Heart left ventricle (tissue), 13 donors: Measurements from ENCODE around the gene MOXD1.

ENCODE experiments used
- POLR2A ChIP-seq, 2 donors: fragments of 450-650 bp; IDR thresholded peaks; one replicate each; pipeline ENCODE4 v1.6.1; 2017; ENCODE audit warnings: antibody characterized with exemption in 2 of 2, mild to moderate bottlenecking in 2 of 2, moderate library complexity in 2 of 2
- TF ChIP-seq, protein P1 (sequence below), 12 donors: fragments of 200-600 bp; sonication (generic) in 4 of 12; IDR thresholded peaks; one replicate each; pipeline versions ENCODE4 v1.5.0 to v1.8.0; 2018 to 2022; ENCODE audit warnings: antibody characterized with exemption in 12 of 12, mild to moderate bottlenecking in 5 of 12
- donor health status: ischemic (EF 13 %, LVEDD 7.1; RV severe dilation, severe dysfunction).
- donor health status: DM: no; HTN: yes; CAD: no.
- donor health status: DM: no; HTN: no; CAD: no.
- donor health status: ischemic (EF 25% LVEDD 6.9; RV normal size, moderate dysfunction).
- donor health status: ischemic (EF 25% LVEDD 5.7; RV mildly dilated, moderate dysfunction).
- donor health status: ischemic (EF 35%, LVEDD 5.7; RV mildly dilated, moderate dysfunction).
- donor health status: nonischemic (EF 11% LVEDD 7.7; RV severe dilation, severe dysfunction).
- donor health status: DM: yes; HTN: yes; CAD: no.
- donor health status: PGD.
- donor health status: ischemic (EF 29% LVEDD 5.4; RV normal size, mild dysfunction).
- donor health status: nonischemic (EF 23%, LVEDD 6.1; RV moderate dilation, normal function).

GRCh38 chr6:132392270-132392646 lies 9.0 kb downstream of the MOXD1 start:
- TF ChIP-seq POLR2A (IDR thresholded peaks at IDR 0.05): no peak
- TF ChIP-seq, protein P1, sequence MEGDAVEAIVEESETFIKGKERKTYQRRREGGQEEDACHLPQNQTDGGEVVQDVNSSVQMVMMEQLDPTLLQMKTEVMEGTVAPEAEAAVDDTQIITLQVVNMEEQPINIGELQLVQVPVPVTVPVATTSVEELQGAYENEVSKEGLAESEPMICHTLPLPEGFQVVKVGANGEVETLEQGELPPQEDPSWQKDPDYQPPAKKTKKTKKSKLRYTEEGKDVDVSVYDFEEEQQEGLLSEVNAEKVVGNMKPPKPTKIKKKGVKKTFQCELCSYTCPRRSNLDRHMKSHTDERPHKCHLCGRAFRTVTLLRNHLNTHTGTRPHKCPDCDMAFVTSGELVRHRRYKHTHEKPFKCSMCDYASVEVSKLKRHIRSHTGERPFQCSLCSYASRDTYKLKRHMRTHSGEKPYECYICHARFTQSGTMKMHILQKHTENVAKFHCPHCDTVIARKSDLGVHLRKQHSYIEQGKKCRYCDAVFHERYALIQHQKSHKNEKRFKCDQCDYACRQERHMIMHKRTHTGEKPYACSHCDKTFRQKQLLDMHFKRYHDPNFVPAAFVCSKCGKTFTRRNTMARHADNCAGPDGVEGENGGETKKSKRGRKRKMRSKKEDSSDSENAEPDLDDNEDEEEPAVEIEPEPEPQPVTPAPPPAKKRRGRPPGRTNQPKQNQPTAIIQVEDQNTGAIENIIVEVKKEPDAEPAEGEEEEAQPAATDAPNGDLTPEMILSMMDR (IDR thresholded peaks at IDR 0.05): no peak
